ENCODE measurements around the gene RTN4RL2.

DNA sequence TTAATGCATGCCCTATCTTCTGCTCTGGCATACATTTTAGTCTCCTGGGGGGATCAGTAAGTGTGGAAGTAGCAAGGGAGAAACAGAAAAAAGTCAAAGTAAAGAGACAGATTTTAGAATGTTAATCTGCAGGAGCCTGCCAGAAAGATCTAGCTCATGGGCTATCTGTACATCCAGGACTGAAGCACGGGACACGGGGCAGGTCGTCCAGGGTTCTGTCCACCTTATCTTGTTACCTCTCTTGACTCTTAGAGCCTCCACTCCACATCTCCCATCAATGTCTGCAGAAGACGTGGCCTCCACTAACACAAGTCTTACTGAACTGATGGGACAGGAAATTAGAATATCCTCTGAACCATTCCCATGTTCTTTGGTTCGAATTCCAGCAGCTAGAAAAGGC, 31.7 kb upstream of the RTN4RL2 start:
- TF ChIP-seq, protein P1, sequence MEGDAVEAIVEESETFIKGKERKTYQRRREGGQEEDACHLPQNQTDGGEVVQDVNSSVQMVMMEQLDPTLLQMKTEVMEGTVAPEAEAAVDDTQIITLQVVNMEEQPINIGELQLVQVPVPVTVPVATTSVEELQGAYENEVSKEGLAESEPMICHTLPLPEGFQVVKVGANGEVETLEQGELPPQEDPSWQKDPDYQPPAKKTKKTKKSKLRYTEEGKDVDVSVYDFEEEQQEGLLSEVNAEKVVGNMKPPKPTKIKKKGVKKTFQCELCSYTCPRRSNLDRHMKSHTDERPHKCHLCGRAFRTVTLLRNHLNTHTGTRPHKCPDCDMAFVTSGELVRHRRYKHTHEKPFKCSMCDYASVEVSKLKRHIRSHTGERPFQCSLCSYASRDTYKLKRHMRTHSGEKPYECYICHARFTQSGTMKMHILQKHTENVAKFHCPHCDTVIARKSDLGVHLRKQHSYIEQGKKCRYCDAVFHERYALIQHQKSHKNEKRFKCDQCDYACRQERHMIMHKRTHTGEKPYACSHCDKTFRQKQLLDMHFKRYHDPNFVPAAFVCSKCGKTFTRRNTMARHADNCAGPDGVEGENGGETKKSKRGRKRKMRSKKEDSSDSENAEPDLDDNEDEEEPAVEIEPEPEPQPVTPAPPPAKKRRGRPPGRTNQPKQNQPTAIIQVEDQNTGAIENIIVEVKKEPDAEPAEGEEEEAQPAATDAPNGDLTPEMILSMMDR (conservative IDR thresholded peaks at IDR 0.05): no peak
- no peak for TF ChIP-seq EZH2 (IDR thresholded peaks at IDR 0.05; ENCODE audit: low read depth)

Data from PC-9 (cell line).